GM12878 (cell line): Measurements from ENCODE around the gene KLHDC10. TPM values are rescaled to one million over a fixed set of nuclear protein-coding genes. Genes with fewer than 3 reads are reported as not detected.
A peak's percentile ranks its signal among the peaks of the same experiment; 100 is the strongest.

Experiments used
- CBFB ChIP-seq: IDR thresholded peaks from 2 replicates; pipeline ENCODE4 v1.6.1; 2016; ENCODE audit warnings: antibody characterized with exemption, low read depth
- EED ChIP-seq: sonication (generic); IDR thresholded peaks from 2 replicates; pipeline ENCODE4 v1.6.1; 2016; ENCODE audit warnings: antibody characterized with exemption, low read depth
- ESRRA ChIP-seq: IDR thresholded peaks from 2 replicates; pipeline ENCODE4 v1.6.1; 2012; ENCODE audit warnings: mild to moderate bottlenecking, low read length, improper control_type of control experiment
- HCFC1 ChIP-seq: fragments of 150-350 bp; IDR thresholded peaks from 2 replicates; pipeline ENCODE4 v1.6.1; 2014; ENCODE audit warnings: low read length
- KDM1A ChIP-seq: fragments of 200-600 bp; sonication (generic); IDR thresholded peaks from 2 replicates; pipeline ENCODE4 v1.6.1; 2016; ENCODE audit warnings: borderline replicate concordance
- MEF2B ChIP-seq: fragments of 450-650 bp; IDR thresholded peaks from 2 replicates; pipeline ENCODE4 v1.6.1; 2018; ENCODE audit warnings: mild to moderate bottlenecking, moderate library complexity; ENCODE audit not compliant: partially characterized antibody, poor library complexity, severe bottlenecking
- RFX5 ChIP-seq: IDR thresholded peaks from 2 replicates; pipeline ENCODE4 v1.6.1; 2011; ENCODE audit warnings: low read depth, low read length, improper control_type of control experiment
- SP1 ChIP-seq: IDR thresholded peaks from one replicate; pipeline ENCODE4 v1.6.1; 2011; ENCODE audit warnings: low read depth, low read length
- SREBF2 ChIP-seq: IDR thresholded peaks from 2 replicates; pipeline ENCODE4 v1.6.1; 2012; ENCODE audit warnings: mild to moderate bottlenecking, low read length
- SUZ12 ChIP-seq: fragments of 200-600 bp; sonication (generic); IDR thresholded peaks from one replicate; pipeline ENCODE4 v1.6.1; 2018; ENCODE audit warnings: antibody characterized with exemption, mild to moderate bottlenecking; ENCODE audit not compliant: unreplicated experiment
- ZBTB11 ChIP-seq: fragments of 450-650 bp; formaldehyde crosslinking; IDR thresholded peaks from 2 replicates; pipeline ENCODE4 v1.5.0; 2022; ENCODE audit warnings: mild to moderate bottlenecking, missing genetic modification characterization
- ZNF592 ChIP-seq: fragments of 450-650 bp; IDR thresholded peaks from 2 replicates; pipeline ENCODE4 v1.6.1; 2017; ENCODE audit warnings: mild to moderate bottlenecking, moderate library complexity
- polyA plus RNA-seq, 11 experiments: library from polyadenylated mRNA; depleted of rRNA in 4 of 11; unstranded in 6 of 11; stranded (reverse) in 5 of 11; fragments of >200 nt; fragmentation: Nextera tagmentation in 4 of 11; fragmentation: Illumina TruSeq in 1 of 11; extraction: Ambion mirVana in 4 of 11; extraction: Trizol in 1 of 11; gene quantifications; 1 replicate in 1 of 11; 2 replicates in 10 of 11; pipeline versions ENCODE4 v1.2.1 to v1.2.3, GENCODE V29; 2011 to 2016; ENCODE audit warnings: inconsistent platforms in 2 of 11, missing spikeins in 2 of 11, low read depth in 1 of 11
- total RNA-seq, 4 experiments: library from RNA; depleted of rRNA in 3 of 4; stranded (reverse); fragments of >200 nt in 3 of 4; fragmentation: Illumina TruSeq in 1 of 4; extraction: Trizol in 1 of 4; gene quantifications; 2 replicates each; pipeline versions ENCODE4 v1.2.1 to v1.2.3, GENCODE V29; 2013 to 2021

The KLHDC10 gene
- total and polyA plus RNA-seq, 10 of the 15 experiments (the other 5 are each of a cell fraction or from before 2014, with no cell fraction given) = 2.9 to 20.6 (median 9.4) TPM

GRCh38 chr7:130069978-130070860, at the start of gene KLHDC10 (continued):
- no peak for TF ChIP-seq MEF2B
- peak; percentile 75; the same call in 1 of the 2 replicates for TF ChIP-seq CBFB
- no peak for TF ChIP-seq KDM1A
- no peak for TF ChIP-seq ZNF592
- no peak for TF ChIP-seq SUZ12
- 0 out of 2 replicates have a peak, but pooled peaks have one; percentile 52 for TF ChIP-seq EED
- peak; percentile 70 for TF ChIP-seq HCFC1
- TF ChIP-seq SREBF2 = 0 out of 2 replicates have a peak, but pooled peaks have one; percentile 18
- TF ChIP-seq ESRRA = no peak; the same call in 1 of the 2 replicates
- peak; percentile 59; the same call in 1 of the 2 replicates for TF ChIP-seq RFX5
- TF ChIP-seq SP1 = peak; percentile 97
- TF ChIP-seq ZBTB11 (CRISPR knock-in tag) = peak; percentile 24; the same call in 1 of the 2 replicates
